Peyer's patch (tissue), 4 donors: ENCODE data around the gene MTUS2.

Experiments used
- CTCF ChIP-seq, 6 experiments: fragments of 450-650 bp in 4 of 6; fragments of 200-600 bp in 2 of 6; sonication (generic) in 1 of 6; IDR thresholded peaks; one replicate each; pipeline ENCODE4 v1.5.1; 2017 to 2019; ENCODE audit warnings: antibody characterized with exemption in 6 of 6, mild to moderate bottlenecking in 3 of 6, moderate library complexity in 1 of 6
- POLR2A ChIP-seq, 2 donors: fragments of 450-650 bp; IDR thresholded peaks; one replicate each; pipeline ENCODE4 v1.5.1; 2017; ENCODE audit warnings: antibody characterized with exemption in 2 of 2, mild to moderate bottlenecking in 2 of 2, moderate library complexity in 2 of 2

GRCh38 chr13:28851422-28851821, 31.3 kb downstream of the MTUS2 start:
- TF ChIP-seq CTCF (IDR thresholded peaks at IDR 0.05): no peak
- TF ChIP-seq POLR2A (IDR thresholded peaks at IDR 0.05): no peak
